Measurements from ENCODE around the gene LITAF.
"Not testable (repeated sequence)": the region's sequence is repeated elsewhere in the genome, so short reads cannot be mapped to it uniquely, and the experiment has no call there.

Gene LITAF

GRCh38 chr16:11521055-11521454, 65.7 kb downstream of the LITAF start:
- H3K4me3 ChIP-seq (ENCODE audit: insufficient read length, low read depth) = no peak overlapping the region
- H3K9me3 ChIP-seq (ENCODE audit: insufficient read depth, low read length) = no peaks in the 10 kb centered on the region
- H3K27me3 ChIP-seq (ENCODE audit: insufficient read depth, insufficient read length) = no peaks in the 10 kb centered on the region
- no peaks in the 10 kb centered on the region for H3K36me3 ChIP-seq (ENCODE audit: insufficient read depth, insufficient read length, low read length)
- peaks cover 10% of the 10 kb centered on the region for H3K4me1 ChIP-seq (ENCODE audit: insufficient read depth, insufficient read length)
- no peak for DNase-seq (ENCODE audit: low read depth, low spot score)
- H3K9ac ChIP-seq (ENCODE audit: insufficient read length, low read depth) = no peak overlapping the region
- TF ChIP-seq YY1 (IDR thresholded peaks at IDR 0.05; ENCODE audit: insufficient read depth, insufficient read length) = no peak
- no peak for TF ChIP-seq SUZ12 (IDR thresholded peaks at IDR 0.05; ENCODE audit: extremely low read depth, insufficient read depth, insufficient read length)
- no peak for TF ChIP-seq ZNF274 (IDR thresholded peaks at IDR 0.05; ENCODE audit: low read depth, low read length)

DNA sequence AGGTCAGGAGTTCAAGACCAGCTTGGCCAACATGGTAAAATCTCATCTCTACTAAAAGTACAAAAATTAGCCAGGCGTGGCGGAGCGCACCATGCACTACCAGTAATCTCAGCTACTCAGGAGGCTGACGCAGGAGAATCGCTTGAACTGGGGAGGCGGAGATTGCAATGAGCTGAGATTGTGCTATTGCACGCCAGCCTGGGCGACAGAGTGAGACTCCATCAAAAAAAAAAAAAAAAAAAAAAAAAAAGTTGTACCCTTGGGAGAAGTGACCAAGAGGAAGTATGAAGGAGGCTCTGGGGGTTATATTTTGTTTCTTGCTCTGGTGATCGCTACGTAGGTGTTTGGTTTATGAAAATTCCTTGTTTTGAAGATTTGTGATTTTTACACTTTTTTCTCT, 66.3 kb downstream of the LITAF start:
- no peak for TF ChIP-seq YY1 (IDR thresholded peaks at IDR 0.05; ENCODE audit: insufficient read depth, insufficient read length)
- no peak for TF ChIP-seq ZNF274 (IDR thresholded peaks at IDR 0.05; ENCODE audit: low read depth, low read length)
- no peak for TF ChIP-seq SUZ12 (IDR thresholded peaks at IDR 0.05; ENCODE audit: extremely low read depth, insufficient read depth, insufficient read length)
- peaks cover 12% of the 10 kb centered on the region for H3K4me1 ChIP-seq (ENCODE audit: insufficient read depth, insufficient read length)
- H3K4me3 ChIP-seq (ENCODE audit: insufficient read length, low read depth) = no peak overlapping the region
- H3K36me3 ChIP-seq (ENCODE audit: insufficient read depth, insufficient read length, low read length) = no peaks in the 10 kb centered on the region
- H3K9ac ChIP-seq (ENCODE audit: insufficient read length, low read depth) = no peak overlapping the region
- no peaks in the 10 kb centered on the region for H3K27me3 ChIP-seq (ENCODE audit: insufficient read depth, insufficient read length)
- no peak for DNase-seq (ENCODE audit: low read depth, low spot score)
- H3K9me3 ChIP-seq (ENCODE audit: insufficient read depth, low read length) = no peaks in the 10 kb centered on the region

- Histone ChIP-seq H3K36me3 (ENCODE audit: insufficient read depth, insufficient read length, low read length) (no peaks in the 10 kb centered on the region), H3K4me3 (ENCODE audit: insufficient read length, low read depth) (no peak overlapping the region), H3K9me3 (ENCODE audit: insufficient read depth, low read length) (no peaks in the 10 kb centered on the region), H3K4me1 (ENCODE audit: insufficient read depth, insufficient read length) (peaks cover 9% of the 10 kb centered on the region), H3K27me3 (ENCODE audit: insufficient read depth, insufficient read length) (no peaks in the 10 kb centered on the region), H3K9ac (ENCODE audit: insufficient read length, low read depth) (no peak overlapping the region)
- no peak for DNase-seq (ENCODE audit: low read depth, low spot score)
- TF ChIP-seq YY1 (IDR thresholded peaks at IDR 0.05; ENCODE audit: insufficient read depth, insufficient read length) (no peak), SUZ12 (IDR thresholded peaks at IDR 0.05; ENCODE audit: extremely low read depth, insufficient read depth, insufficient read length) (no peak), ZNF274 (IDR thresholded peaks at IDR 0.05; ENCODE audit: low read depth, low read length) (no peak)
Observed at GRCh38 chr16:11517961-11518360, 68.8 kb downstream of the LITAF start.

- Histone ChIP-seq H3K9ac (ENCODE audit: insufficient read length, low read depth) (no peak overlapping the region), H3K4me1 (ENCODE audit: insufficient read depth, insufficient read length) (peaks cover 9% of the 10 kb centered on the region), H3K4me3 (ENCODE audit: insufficient read length, low read depth) (no peak overlapping the region), H3K36me3 (ENCODE audit: insufficient read depth, insufficient read length, low read length) (no peaks in the 10 kb centered on the region), H3K9me3 (ENCODE audit: insufficient read depth, low read length) (no peaks in the 10 kb centered on the region), H3K27me3 (ENCODE audit: insufficient read depth, insufficient read length) (no peaks in the 10 kb centered on the region)
- DNase-seq (ENCODE audit: low read depth, low spot score) = no peak
- TF ChIP-seq YY1 (IDR thresholded peaks at IDR 0.05; ENCODE audit: insufficient read depth, insufficient read length) = no peak
- TF ChIP-seq SUZ12 (IDR thresholded peaks at IDR 0.05; ENCODE audit: extremely low read depth, insufficient read depth, insufficient read length) = no peak
- TF ChIP-seq ZNF274 (IDR thresholded peaks at IDR 0.05; ENCODE audit: low read depth, low read length) = no peak
Observed at GRCh38 chr16:11515540-11516430, 70.9 kb downstream of the LITAF start.

DNA sequence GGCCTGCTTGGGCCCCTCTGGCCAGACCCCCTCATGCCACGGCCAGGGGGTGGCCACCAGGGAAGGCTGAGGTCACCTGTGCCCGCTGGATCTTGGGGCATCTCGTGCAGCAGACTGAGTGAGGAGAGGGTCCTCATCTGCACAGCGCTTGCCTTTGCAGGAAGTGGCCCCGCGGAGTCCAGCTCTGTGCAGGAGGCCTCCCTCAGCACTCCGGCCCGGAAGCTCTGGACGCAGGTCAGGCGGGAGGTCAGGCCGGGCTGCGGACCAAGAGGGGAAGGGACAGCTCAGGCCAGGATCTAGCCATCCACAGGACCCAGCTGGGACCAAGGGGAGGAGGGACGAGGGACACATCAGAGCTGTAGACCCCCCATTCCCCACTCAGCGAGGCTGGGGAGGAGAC, 72.4 kb downstream of the LITAF start:
- DNase-seq (ENCODE audit: low read depth, low spot score) = no peak
- Histone ChIP-seq H3K9me3 (ENCODE audit: insufficient read depth, low read length) (no peaks in the 10 kb centered on the region), H3K4me3 (ENCODE audit: insufficient read length, low read depth) (no peak overlapping the region), H3K4me1 (ENCODE audit: insufficient read depth, insufficient read length) (peaks cover 9% of the 10 kb centered on the region), H3K36me3 (ENCODE audit: insufficient read depth, insufficient read length, low read length) (no peaks in the 10 kb centered on the region), H3K27me3 (ENCODE audit: insufficient read depth, insufficient read length) (no peaks in the 10 kb centered on the region), H3K9ac (ENCODE audit: insufficient read length, low read depth) (no peak overlapping the region)
- TF ChIP-seq YY1 (IDR thresholded peaks at IDR 0.05; ENCODE audit: insufficient read depth, insufficient read length) (no peak), ZNF274 (IDR thresholded peaks at IDR 0.05; ENCODE audit: low read depth, low read length) (no peak), SUZ12 (IDR thresholded peaks at IDR 0.05; ENCODE audit: extremely low read depth, insufficient read depth, insufficient read length) (no peak)

- not testable (repeated sequence) for H3K9ac ChIP-seq (ENCODE audit: insufficient read length, low read depth); H3K4me3 ChIP-seq (ENCODE audit: insufficient read length, low read depth); H3K27me3 ChIP-seq (ENCODE audit: insufficient read depth, insufficient read length); H3K36me3 ChIP-seq (ENCODE audit: insufficient read depth, insufficient read length, low read length); H3K9me3 ChIP-seq (ENCODE audit: insufficient read depth, low read length); DNase-seq (ENCODE audit: low read depth, low spot score)
- peaks cover 12% of the 10 kb centered on the region for H3K4me1 ChIP-seq (ENCODE audit: insufficient read depth, insufficient read length)
Observed at GRCh38 chr16:11513366-11513765, 73.4 kb downstream of the LITAF start.

DNA sequence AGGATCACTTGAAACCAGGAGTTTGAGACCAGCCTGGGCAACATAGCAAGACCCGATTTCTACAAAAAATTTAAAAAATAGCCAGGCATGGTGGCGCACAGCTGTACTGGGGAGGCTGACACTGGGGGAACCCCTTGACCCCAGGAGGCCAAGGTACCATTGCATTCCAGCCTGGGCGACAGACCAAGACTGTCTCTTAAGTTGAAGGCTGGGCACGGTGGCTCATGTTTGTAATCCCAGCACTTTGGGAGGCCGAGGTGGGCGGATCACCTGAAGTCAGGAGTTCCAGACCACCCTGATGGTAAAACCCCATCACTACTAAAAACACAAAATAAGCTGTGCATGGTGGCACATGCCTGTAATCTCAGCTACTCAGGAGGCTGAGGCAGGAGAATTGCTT, 74.9 kb downstream of the LITAF start:
- peaks cover 13% of the 10 kb centered on the region for H3K4me1 ChIP-seq (ENCODE audit: insufficient read depth, insufficient read length)
- no peak for DNase-seq (ENCODE audit: low read depth, low spot score)
- TF ChIP-seq ZNF274 (IDR thresholded peaks at IDR 0.05; ENCODE audit: low read depth, low read length) (no peak), YY1 (IDR thresholded peaks at IDR 0.05; ENCODE audit: insufficient read depth, insufficient read length) (no peak), SUZ12 (IDR thresholded peaks at IDR 0.05; ENCODE audit: extremely low read depth, insufficient read depth, insufficient read length) (no peak)
- H3K27me3 ChIP-seq (ENCODE audit: insufficient read depth, insufficient read length) = no peaks in the 10 kb centered on the region
- no peak overlapping the region for H3K4me3 ChIP-seq (ENCODE audit: insufficient read length, low read depth)
- no peaks in the 10 kb centered on the region for H3K36me3 ChIP-seq (ENCODE audit: insufficient read depth, insufficient read length, low read length)
- H3K9me3 ChIP-seq (ENCODE audit: insufficient read depth, low read length) = no peaks in the 10 kb centered on the region
- H3K9ac ChIP-seq (ENCODE audit: insufficient read length, low read depth) = no peak overlapping the region
